Measurements from ENCODE around the gene TTC19.
"Not testable (repeated sequence)": the region's sequence is repeated elsewhere in the genome, so short reads cannot be mapped to it uniquely, and the experiment has no call there.

TTC19 gene

GRCh38 chr17:15971882-15972281 lies 27.7 kb upstream of the TTC19 start:
- DNase-seq (ENCODE audit: insufficient read length, low spot score) (no peak), FAIRE-seq (no peak)

- FAIRE-seq (no peak), DNase-seq (ENCODE audit: insufficient read length, low spot score) (no peak)
Measured at GRCh38 chr17:15972497-15972951, 27.1 kb upstream of the TTC19 start.

- no peak for DNase-seq (ENCODE audit: insufficient read length, low spot score)
- FAIRE-seq, result peak; percentile 36
Measured at GRCh38 chr17:15973016-15973415, 26.6 kb upstream of the TTC19 start.

- DNase-seq (ENCODE audit: insufficient read length, low spot score) (no peak), FAIRE-seq (peak; percentile 33)
Measured at GRCh38 chr17:15973834-15974233, 25.8 kb upstream of the TTC19 start.

- DNase-seq (ENCODE audit: insufficient read length, low spot score), result no peak
- FAIRE-seq, result peak; percentile 9
Measured at GRCh38 chr17:15977894-15978293, 21.7 kb upstream of the TTC19 start.

GRCh38 chr17:15978606-15979005 lies 21.0 kb upstream of the TTC19 start:
- FAIRE-seq (no peak), DNase-seq (ENCODE audit: insufficient read length, low spot score) (no peak)

GRCh38 chr17:15979013-15979412 lies 20.6 kb upstream of the TTC19 start:
- not testable (repeated sequence) for FAIRE-seq; DNase-seq (ENCODE audit: insufficient read length, low spot score)

GRCh38 chr17:15981208-15981607 lies 18.4 kb upstream of the TTC19 start:
- FAIRE-seq, result no peak

GRCh38 chr17:15981646-15982580 lies 17.7 kb upstream of the TTC19 start:
- DNase-seq (ENCODE audit: insufficient read length, low spot score) (peak; percentile 62), FAIRE-seq (peak; percentile 4)

More at GRCh38 chr17:15981208-15981607, 18.4 kb upstream of the TTC19 start:
- DNase-seq (ENCODE audit: insufficient read length, low spot score), result no peak

- no peak for FAIRE-seq
- DNase-seq (ENCODE audit: insufficient read length, low spot score), result no peak
Measured at GRCh38 chr17:15996322-15996721, 3.3 kb upstream of the TTC19 start.

GRCh38 chr17:15998031-15998562 lies 1.5 kb upstream of the TTC19 start:
- FAIRE-seq (no peak), DNase-seq (ENCODE audit: insufficient read length, low spot score) (no peak)

GRCh38 chr17:15999974-16000827 lies 577 bp downstream of the TTC19 start:
- FAIRE-seq (peak; percentile 46), DNase-seq (ENCODE audit: insufficient read length, low spot score) (peak; percentile 39)

- DNase-seq (ENCODE audit: insufficient read length, low spot score), result no peak
- FAIRE-seq, result no peak
Measured at GRCh38 chr17:16001226-16001897, 1.7 kb downstream of the TTC19 start.

- DNase-seq (ENCODE audit: insufficient read length, low spot score) (no peak), FAIRE-seq (no peak)
Measured at GRCh38 chr17:16002708-16003260, 3.2 kb downstream of the TTC19 start.

- no peak for DNase-seq (ENCODE audit: insufficient read length, low spot score)
- FAIRE-seq, result no peak
Measured at GRCh38 chr17:16003841-16004240, 4.2 kb downstream of the TTC19 start.

GRCh38 chr17:16005636-16006035 lies 6.0 kb downstream of the TTC19 start:
- FAIRE-seq, result no peak
- no peak for DNase-seq (ENCODE audit: insufficient read length, low spot score)

GRCh38 chr17:16007439-16007838 lies 7.8 kb downstream of the TTC19 start:
- FAIRE-seq, result peak; percentile 80

GRCh38 chr17:16013943-16014407 lies 14.4 kb downstream of the TTC19 start:
- FAIRE-seq (peak; percentile 87), DNase-seq (ENCODE audit: insufficient read length, low spot score) (peak; percentile 72)

More at GRCh38 chr17:16007439-16007838, 7.8 kb downstream of the TTC19 start:
- DNase-seq (ENCODE audit: insufficient read length, low spot score), result no peak

- DNase-seq (ENCODE audit: insufficient read length, low spot score) (no peak), FAIRE-seq (peak; percentile 36)
Measured at GRCh38 chr17:16019347-16019746, 19.7 kb downstream of the TTC19 start.

GRCh38 chr17:16023881-16024280 lies 24.3 kb downstream of the TTC19 start:
- FAIRE-seq, result no peak
- DNase-seq (ENCODE audit: insufficient read length, low spot score), result no peak

Data from HTR-8/SVneo (cell line).